ENCODE measurements around the gene CAMK1D.

Gene CAMK1D

GRCh38 chr10:12685261-12686058 is 336.1 kb downstream of the CAMK1D start:
- Mint-ChIP-seq H3K27ac (no peak overlapping the region), H3K36me3 (peaks cover 0 to 15% of the 10 kb centered on the region in 2 donors)
- ATAC-seq (replicated peaks) = no peak

DNA sequence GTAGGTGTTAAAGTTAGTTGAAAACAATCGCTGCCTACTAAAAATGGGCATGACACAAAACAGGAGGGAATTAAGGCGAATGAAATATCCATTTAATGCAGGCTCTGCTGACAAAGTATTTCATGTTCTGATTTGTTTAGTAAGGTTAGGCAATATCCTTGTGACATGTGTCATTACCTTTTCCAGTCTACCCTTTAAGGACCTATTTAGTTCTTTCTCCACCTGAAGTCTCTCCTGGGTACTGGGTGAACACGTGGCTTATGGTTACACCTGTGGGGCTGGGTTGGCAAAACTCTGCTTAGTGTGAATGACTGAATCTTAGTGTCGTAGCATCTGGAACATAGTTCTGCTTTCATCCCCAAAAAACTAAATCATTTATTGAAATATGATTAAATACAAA is 338.6 kb downstream of the CAMK1D start:
- peaks cover 0 to 4% of the 10 kb centered on the region in 2 donors for H3K36me3 Mint-ChIP-seq
- no peaks in the 10 kb centered on the region for H3K27me3 Mint-ChIP-seq
- ATAC-seq (replicated peaks) (no peak), DNase-seq (no peak)
- H3K9me3 Mint-ChIP-seq = no peaks in the 10 kb centered on the region
- peaks cover 11 to 17% of the 10 kb centered on the region in 2 donors for H3K4me1 Mint-ChIP-seq
- H3K4me3 Mint-ChIP-seq = no peak overlapping the region
- H3K27ac Mint-ChIP-seq = no peak overlapping the region

More at GRCh38 chr10:12685261-12686058, 336.1 kb downstream of the CAMK1D start:
- Mint-ChIP-seq H3K4me3 (no peak overlapping the region), H3K4me1 (peaks cover 13 to 15% of the 10 kb centered on the region in 2 donors), H3K27me3 (no peaks in the 10 kb centered on the region), H3K9me3 (no peaks in the 10 kb centered on the region)
- DNase-seq = no peak

DNA sequence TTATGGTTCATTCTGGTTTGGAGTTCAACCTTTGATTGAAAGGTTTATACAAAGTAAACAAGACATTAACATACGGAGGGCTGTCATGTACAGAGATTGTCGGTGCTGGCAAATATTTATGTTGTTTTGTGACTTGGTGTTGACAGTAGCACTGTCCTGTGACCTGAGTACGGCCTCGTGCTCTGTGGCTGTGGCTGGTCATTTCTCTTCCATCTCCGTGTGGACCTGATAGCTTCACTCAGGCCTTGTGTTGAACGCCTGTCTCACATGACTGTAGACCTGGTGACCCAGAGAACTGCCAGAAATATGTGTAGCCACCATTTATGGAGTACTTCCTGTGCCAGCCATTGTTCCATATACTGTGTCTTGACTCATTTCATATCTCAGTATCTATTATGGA is 340.5 kb downstream of the CAMK1D start:
- H3K4me3 Mint-ChIP-seq = no peak overlapping the region
- no peaks in the 10 kb centered on the region for H3K36me3 Mint-ChIP-seq
- DNase-seq = no peak
- no peaks in the 10 kb centered on the region for H3K9me3 Mint-ChIP-seq
- H3K27me3 Mint-ChIP-seq = no peaks in the 10 kb centered on the region
- no peak overlapping the region for H3K27ac Mint-ChIP-seq
- peaks cover 5 to 12% of the 10 kb centered on the region in 2 donors for H3K4me1 Mint-ChIP-seq
- ATAC-seq (replicated peaks) = no peak

DNA sequence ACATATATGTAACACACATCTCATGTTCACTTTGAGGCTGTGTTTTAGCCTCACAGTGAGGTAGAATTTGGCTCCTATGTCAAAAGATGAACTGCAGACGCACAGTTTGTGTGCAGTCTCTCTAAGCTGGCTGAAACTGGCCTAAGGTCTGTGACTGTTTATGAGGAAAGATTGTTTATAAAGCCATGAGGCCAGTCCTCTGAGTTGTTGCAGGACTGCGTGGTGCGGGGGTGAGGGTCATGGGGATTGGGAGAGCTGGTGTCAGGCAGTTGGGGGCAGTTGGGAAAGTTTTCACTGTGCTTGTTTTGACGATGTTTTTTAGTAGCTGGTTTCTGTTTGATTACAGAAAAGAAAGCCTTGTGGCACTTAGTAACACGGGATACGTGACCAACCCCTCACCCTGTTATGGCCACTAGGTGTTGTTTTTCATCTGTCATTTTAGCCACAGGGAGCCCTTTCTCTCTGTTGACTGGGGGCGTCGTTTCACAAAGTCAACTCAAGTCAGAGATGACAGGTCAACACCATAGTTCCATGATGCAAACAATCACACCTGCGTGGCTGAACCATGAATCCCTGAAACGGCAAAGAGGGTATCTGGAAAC is 341.3 kb downstream of the CAMK1D start:
- Mint-ChIP-seq H3K4me1 (peaks cover 5 to 12% of the 10 kb centered on the region in 2 donors), H3K9me3 (no peaks in the 10 kb centered on the region), H3K27ac (no peak overlapping the region), H3K27me3 (no peaks in the 10 kb centered on the region), H3K36me3 (no peaks in the 10 kb centered on the region), H3K4me3 (no peak overlapping the region)
- no peak for DNase-seq
- ATAC-seq (replicated peaks) = no peak

- no peak overlapping the region for H3K27ac Mint-ChIP-seq
- H3K9me3 Mint-ChIP-seq = no peaks in the 10 kb centered on the region
- no peak overlapping the region for H3K4me3 Mint-ChIP-seq
- ATAC-seq (replicated peaks) = no peak
- no peaks in the 10 kb centered on the region for H3K36me3 Mint-ChIP-seq
- peaks cover 5 to 12% of the 10 kb centered on the region in 2 donors for H3K4me1 Mint-ChIP-seq
- H3K27me3 Mint-ChIP-seq = no peaks in the 10 kb centered on the region
- no peak for DNase-seq
Observed at GRCh38 chr10:12691596-12691995, 342.2 kb downstream of the CAMK1D start.

- Mint-ChIP-seq H3K27me3 (no peaks in the 10 kb centered on the region), H3K4me3 (no peak overlapping the region), H3K36me3 (peaks cover 10 to 31% of the 10 kb centered on the region in 2 donors), H3K27ac (no peak overlapping the region), H3K4me1 (peaks cover 13 to 34% of the 10 kb centered on the region in 2 donors), H3K9me3 (peaks cover 2 to 3% of the 10 kb centered on the region in 2 donors)
- ATAC-seq (replicated peaks) (no peak), DNase-seq (no peak)
Observed at GRCh38 chr10:12697764-12698163, 348.4 kb downstream of the CAMK1D start.

DNA sequence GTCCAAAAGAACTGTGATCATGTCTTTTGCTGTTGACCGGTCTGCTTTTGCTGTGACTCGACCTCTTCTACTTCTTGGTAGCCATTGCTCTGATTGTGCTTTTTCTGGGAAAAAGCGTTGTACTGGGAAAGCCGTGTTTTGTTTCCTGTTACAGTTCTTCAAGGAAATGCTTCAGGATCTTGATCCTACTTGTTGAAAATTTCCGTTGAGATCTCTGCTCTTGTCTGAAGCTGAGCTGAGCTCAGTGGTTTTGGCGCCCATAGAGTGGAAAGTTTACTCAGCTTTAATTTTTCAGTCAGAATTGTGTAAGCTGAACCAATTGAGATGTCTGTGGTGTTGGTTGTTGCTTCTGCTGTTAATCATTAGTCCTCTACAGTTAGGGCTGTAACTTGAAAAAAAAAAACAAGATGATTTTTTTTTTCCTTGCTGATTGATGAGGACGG is 349.9 kb downstream of the CAMK1D start:
- H3K27ac Mint-ChIP-seq = no peak overlapping the region
- H3K4me3 Mint-ChIP-seq = no peak overlapping the region
- H3K27me3 Mint-ChIP-seq = no peaks in the 10 kb centered on the region
- H3K9me3 Mint-ChIP-seq = peaks cover 2 to 3% of the 10 kb centered on the region in 2 donors
- DNase-seq = no peak
- H3K4me1 Mint-ChIP-seq = peaks cover 14 to 39% of the 10 kb centered on the region in 2 donors
- no peak for ATAC-seq (replicated peaks)
- peaks cover 10 to 31% of the 10 kb centered on the region in 2 donors for H3K36me3 Mint-ChIP-seq

- H3K27me3 Mint-ChIP-seq = no peaks in the 10 kb centered on the region
- H3K36me3 Mint-ChIP-seq = peaks cover 10 to 31% of the 10 kb centered on the region in 2 donors
- peak overlapping the region; percentile 20 for H3K27ac Mint-ChIP-seq
- no peak overlapping the region for H3K4me3 Mint-ChIP-seq
- no peak for ATAC-seq (replicated peaks)
- H3K4me1 Mint-ChIP-seq = peaks cover 14 to 44% of the 10 kb centered on the region in 2 donors
- DNase-seq = no peak
- H3K9me3 Mint-ChIP-seq = peaks cover 2 to 3% of the 10 kb centered on the region in 2 donors
Observed at GRCh38 chr10:12699781-12700556, 350.6 kb downstream of the CAMK1D start.

DNA sequence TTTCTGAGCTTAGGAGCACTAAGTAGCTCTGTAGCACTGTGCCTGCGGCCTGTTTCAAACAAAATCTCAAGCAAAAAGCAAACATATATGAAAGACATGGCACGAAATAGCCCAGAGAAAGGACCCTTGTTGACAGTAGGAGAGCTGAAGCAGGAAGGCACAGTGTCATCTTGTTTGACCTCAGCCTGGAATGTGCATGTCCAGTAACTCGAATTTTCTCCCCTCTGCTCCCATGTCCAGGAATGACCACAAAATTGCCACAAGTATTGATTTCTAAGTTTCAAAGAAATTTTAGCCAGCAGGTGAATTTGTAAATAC is 351.2 kb downstream of the CAMK1D start:
- H3K27ac Mint-ChIP-seq = no peak overlapping the region
- H3K27me3 Mint-ChIP-seq = no peaks in the 10 kb centered on the region
- peaks cover 14 to 46% of the 10 kb centered on the region in 2 donors for H3K4me1 Mint-ChIP-seq
- H3K36me3 Mint-ChIP-seq = peaks cover 10 to 31% of the 10 kb centered on the region in 2 donors
- DNase-seq = no peak
- ATAC-seq (replicated peaks) = no peak
- H3K9me3 Mint-ChIP-seq = peaks cover 2 to 3% of the 10 kb centered on the region in 2 donors
- no peak overlapping the region for H3K4me3 Mint-ChIP-seq

DNA sequence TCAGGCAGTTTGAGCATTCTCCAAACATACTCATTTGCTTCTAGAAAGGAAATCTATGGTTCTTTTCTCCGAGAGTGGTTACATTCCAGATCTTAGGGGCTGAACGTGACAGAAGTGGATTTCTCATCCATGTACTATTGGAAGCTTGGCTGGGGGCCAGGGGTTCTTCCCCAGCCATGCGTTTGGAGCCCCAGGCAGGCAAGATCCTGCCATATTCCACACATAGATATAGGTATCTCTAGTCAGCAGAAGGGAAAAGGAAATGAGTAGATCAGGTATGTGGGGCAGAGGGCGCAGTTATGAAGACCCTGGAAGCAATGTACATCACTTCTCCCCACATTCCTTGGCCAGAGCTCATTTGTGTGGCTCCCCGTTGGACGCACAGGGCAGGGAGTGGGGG is 352.3 kb downstream of the CAMK1D start:
- Mint-ChIP-seq H3K4me1 (peaks cover 17 to 57% of the 10 kb centered on the region in 2 donors), H3K27ac (no peak overlapping the region), H3K4me3 (no peak overlapping the region), H3K36me3 (peaks cover 10 to 31% of the 10 kb centered on the region in 2 donors), H3K27me3 (no peaks in the 10 kb centered on the region), H3K9me3 (peaks cover 2 to 3% of the 10 kb centered on the region in 2 donors)
- DNase-seq (no peak), ATAC-seq (replicated peaks) (no peak)

- H3K27me3 Mint-ChIP-seq = no peaks in the 10 kb centered on the region
- H3K4me1 Mint-ChIP-seq = peaks cover 21 to 63% of the 10 kb centered on the region in 2 donors
- peak overlapping the region; percentile 47 for H3K27ac Mint-ChIP-seq
- DNase-seq = no peak
- peak in 1 of 2 donors; percentile 21 for ATAC-seq (replicated peaks)
- peaks cover 10 to 31% of the 10 kb centered on the region in 2 donors for H3K36me3 Mint-ChIP-seq
- no peak overlapping the region for H3K4me3 Mint-ChIP-seq
- H3K9me3 Mint-ChIP-seq = peaks cover 2 to 3% of the 10 kb centered on the region in 2 donors
Observed at GRCh38 chr10:12702215-12702770, 352.9 kb downstream of the CAMK1D start.

- Mint-ChIP-seq H3K9me3 (peaks cover 2 to 3% of the 10 kb centered on the region in 2 donors), H3K36me3 (peaks cover 8 to 26% of the 10 kb centered on the region in 2 donors), H3K27ac (no peak overlapping the region), H3K4me3 (no peak overlapping the region), H3K4me1 (peaks cover 25 to 72% of the 10 kb centered on the region in 2 donors), H3K27me3 (no peaks in the 10 kb centered on the region)
- ATAC-seq (replicated peaks) (no peak), DNase-seq (no peak)
Observed at GRCh38 chr10:12703126-12703525, 353.8 kb downstream of the CAMK1D start.

- Mint-ChIP-seq H3K9me3 (peaks cover 2 to 3% of the 10 kb centered on the region in 2 donors), H3K4me3 (no peak overlapping the region), H3K4me1 (peaks cover 25 to 73% of the 10 kb centered on the region in 2 donors), H3K27ac (peak overlapping the region; percentile 62), H3K27me3 (no peaks in the 10 kb centered on the region), H3K36me3 (peaks cover 8 to 26% of the 10 kb centered on the region in 2 donors)
- DNase-seq = no peak
- ATAC-seq (replicated peaks) = no peak
Observed at GRCh38 chr10:12703813-12704212, 354.5 kb downstream of the CAMK1D start.

DNA sequence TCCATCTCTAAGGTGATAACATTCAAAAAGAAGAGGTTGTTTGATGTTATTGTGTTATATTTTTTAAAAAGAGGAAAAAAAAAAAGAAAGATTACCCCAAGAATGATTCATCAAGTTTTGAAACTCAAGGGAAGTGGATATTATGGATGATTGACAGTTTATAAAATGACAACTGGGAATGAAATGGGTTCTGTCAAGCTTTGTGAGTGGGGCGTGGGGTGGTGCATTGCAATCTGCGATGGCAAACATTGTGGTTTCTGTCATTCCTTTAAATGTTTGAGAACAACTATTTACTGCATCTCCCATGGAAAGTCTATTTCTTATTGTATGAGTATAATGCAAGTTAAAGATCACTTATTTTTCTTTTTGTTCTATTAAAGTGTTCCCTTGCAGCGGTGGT is 355.1 kb downstream of the CAMK1D start:
- Mint-ChIP-seq H3K4me3 (no peak overlapping the region), H3K4me1 (peaks cover 23 to 73% of the 10 kb centered on the region in 2 donors)

More for the DNA sequence above, 355.1 kb downstream of the CAMK1D start:
- H3K27ac Mint-ChIP-seq = peak overlapping the region; percentile 66
- no peaks in the 10 kb centered on the region for H3K27me3 Mint-ChIP-seq
- ATAC-seq (replicated peaks) = no peak
- H3K36me3 Mint-ChIP-seq = peaks cover 5 to 21% of the 10 kb centered on the region in 2 donors
- H3K9me3 Mint-ChIP-seq = peaks cover 2 to 3% of the 10 kb centered on the region in 2 donors
- no peak for DNase-seq
